DND-41 (cell line): ENCODE data around the gene ACTG1.
A peak's percentile ranks its signal among the peaks of the same experiment; 100 is the strongest.

ENCODE experiments used
- ATAC-seq: fragments of 200-7000 bp; cut with Tn5 transposase; 3 replicates; pipeline ENCODE4 v1.9.1; 2021; ENCODE audit warnings: low read depth; ENCODE audit not compliant: insufficient read depth
- DNase-seq: peaks from one replicate; pipeline ENCODE4 v3.0.0-alpha.2; 2020
- H2AFZ ChIP-seq: 2 replicates; pipeline ENCODE4 v1.6.0; 2012; ENCODE audit warnings: low read depth, low read length
- H3K27ac ChIP-seq: 2 replicates; pipeline ENCODE4 v1.5.1; 2012; ENCODE audit warnings: low read length, inconsistent platforms
- H3K27me3 ChIP-seq: fragments of 200-600 bp; sonication (generic); 2 replicates; pipeline ENCODE4 v1.6.0; 2012; ENCODE audit warnings: low read length, mild to moderate bottlenecking, inconsistent platforms; ENCODE audit not compliant: insufficient read depth, poor library complexity
- H3K36me3 ChIP-seq: 2 replicates; pipeline ENCODE4 v1.5.1; 2012; ENCODE audit warnings: low read length, inconsistent platforms; ENCODE audit not compliant: insufficient read depth
- H3K4me1 ChIP-seq: 2 replicates; pipeline ENCODE4 v1.5.1; 2012; ENCODE audit warnings: mild to moderate bottlenecking, low read length; ENCODE audit not compliant: insufficient read depth
- H3K4me2 ChIP-seq: 2 replicates; pipeline ENCODE4 v1.6.0; 2012; ENCODE audit warnings: mild to moderate bottlenecking, moderate library complexity, low read length, inconsistent platforms; ENCODE audit not compliant: insufficient read depth
- H3K4me3 ChIP-seq, 2 experiments: fragments of 200-600 bp in 1 of 2; shearing (Covaris generic) in 1 of 2; 2 replicates each; pipeline ENCODE4 v1.5.1; 2012 to 2016; ENCODE audit warnings: inconsistent platforms in 2 of 2, low read length in 2 of 2, mild to moderate bottlenecking in 2 of 2, low read depth in 1 of 2, moderate library complexity in 1 of 2
- H3K79me2 ChIP-seq: 2 replicates; pipeline ENCODE4 v1.6.0; 2012; ENCODE audit warnings: low read length, inconsistent platforms; ENCODE audit not compliant: insufficient read depth
- H3K9ac ChIP-seq: 2 replicates; pipeline ENCODE4 v1.6.0; 2012; ENCODE audit warnings: low read depth, mild to moderate bottlenecking, inconsistent platforms, low read length, moderate library complexity
- H3K9me3 ChIP-seq: 2 replicates; pipeline ENCODE4 v1.5.1; 2012; ENCODE audit warnings: low read length, moderate library complexity, mild to moderate bottlenecking, inconsistent platforms; ENCODE audit not compliant: insufficient read depth, severe bottlenecking
- H4K20me1 ChIP-seq: 2 replicates; pipeline ENCODE4 v1.6.0; 2012; ENCODE audit warnings: low read length; ENCODE audit not compliant: insufficient read depth
- EZH2 ChIP-seq: IDR thresholded peaks from 3 replicates; pipeline ENCODE4 v1.6.1; 2012; ENCODE audit warnings: borderline replicate concordance, low read depth, mild to moderate bottlenecking, moderate library complexity, low read length, inconsistent platforms; ENCODE audit not compliant: severe bottlenecking
- TF ChIP-seq, protein P1 (sequence below): IDR thresholded peaks from 2 replicates; pipeline ENCODE4 v1.5.1; 2012; ENCODE audit warnings: borderline replicate concordance, low read length, moderate library complexity, mild to moderate bottlenecking; ENCODE audit not compliant: poor library complexity, severe bottlenecking; ENCODE audit errors: extremely low read depth

The ACTG1 gene

DNA sequence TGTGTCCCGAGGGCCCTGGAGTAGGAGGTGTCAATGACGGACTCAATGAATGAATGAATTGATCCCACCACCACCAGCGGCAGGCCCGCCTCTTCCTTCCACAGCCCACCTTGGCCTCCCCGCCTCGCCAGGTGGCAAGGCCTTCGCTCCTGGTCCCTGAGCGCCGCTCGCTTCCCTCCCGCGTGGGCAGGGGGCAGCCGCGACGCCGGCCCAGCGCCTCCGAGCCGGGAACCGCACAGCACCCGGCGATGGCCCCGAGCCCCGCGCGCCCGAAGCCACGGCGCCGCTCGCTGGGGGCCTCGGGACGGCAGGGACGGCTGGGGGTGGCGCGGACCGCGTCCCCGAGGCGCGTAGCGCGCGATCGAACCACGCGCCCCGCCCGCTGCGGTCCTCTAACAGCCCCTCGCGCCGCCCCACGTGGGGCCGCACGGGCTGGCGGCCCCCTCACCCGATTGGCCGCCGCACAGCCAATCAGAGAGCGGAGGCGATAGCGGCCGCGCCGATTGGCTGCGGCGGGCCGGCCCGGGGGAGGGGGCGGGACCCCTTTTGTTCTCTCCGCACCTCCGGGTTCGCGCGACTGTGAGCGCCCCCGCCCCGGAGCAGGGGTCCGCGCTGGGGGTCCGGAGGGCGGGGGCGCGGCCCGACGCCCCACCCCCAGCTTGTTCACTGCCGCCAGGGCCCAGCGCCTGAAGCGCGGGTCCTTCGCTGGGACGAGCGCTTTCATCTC, 31.4 kb downstream of the ACTG1 start:
- Histone ChIP-seq H3K4me2 (peak overlapping the region; percentile 85), H3K79me2 (peaks cover 10% of the 10 kb centered on the region; the same call in 1 of the 2 replicates)

DNA sequence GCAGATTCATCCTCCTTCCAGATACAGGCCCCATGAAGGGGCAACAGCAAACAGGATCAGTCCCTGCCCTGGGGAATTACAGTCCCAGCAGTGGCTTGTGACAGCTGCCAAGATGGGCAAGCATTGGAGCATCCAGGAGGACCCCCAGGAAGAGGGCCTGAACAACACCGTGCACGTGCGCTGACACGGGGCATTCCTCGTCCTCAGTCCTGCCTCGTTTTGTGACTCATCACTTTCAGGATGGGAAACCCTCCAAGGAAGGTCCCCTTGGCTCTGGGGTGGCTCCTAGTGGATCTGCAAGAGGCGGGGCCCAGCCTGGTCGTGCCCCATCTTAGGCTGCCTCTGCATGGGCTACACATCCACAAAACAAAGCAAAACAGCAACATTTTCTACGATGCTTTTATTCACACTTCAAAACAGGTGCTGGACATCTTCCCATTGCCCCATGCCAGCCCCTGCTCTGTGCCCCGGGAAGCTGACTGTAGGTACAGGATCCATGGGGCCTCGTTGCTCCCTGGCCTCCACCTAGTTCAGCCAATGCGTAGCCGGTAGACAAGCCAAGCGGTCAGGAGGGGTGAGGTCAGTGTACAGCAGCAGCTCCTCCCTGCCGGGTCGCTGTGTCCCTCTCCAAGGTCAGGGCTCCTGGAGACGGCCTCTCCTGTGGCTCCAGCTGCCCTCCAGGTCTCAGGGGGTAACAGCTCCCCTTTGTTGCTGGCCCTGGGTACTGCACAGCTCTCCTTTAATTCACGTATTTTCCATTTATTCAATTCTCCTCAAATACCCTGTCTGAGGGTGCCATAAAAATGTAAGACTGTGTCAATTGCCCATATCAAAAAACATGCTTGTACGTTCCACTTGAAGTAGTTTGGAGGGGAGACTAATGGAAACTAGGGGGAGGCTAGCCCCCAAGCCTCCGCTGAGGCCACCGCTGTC, 32.2 kb downstream of the ACTG1 start:
- DNase-seq (no peak), ATAC-seq (no peak)
- Histone ChIP-seq H3K4me3 (peak overlapping the region in 1 of 2 experiments; percentile 69; a peak in 2 of 4 replicates), H3K4me1 (peaks cover 48% of the 10 kb centered on the region), H2AFZ (peak overlapping the region; percentile 84; the same call in 1 of the 2 replicates), H3K79me2 (peaks cover 10% of the 10 kb centered on the region; the same call in 1 of the 2 replicates), H3K36me3 (no peaks in the 10 kb centered on the region), H3K9ac (peak overlapping the region; percentile 77), H3K27ac (peak overlapping the region; percentile 60), H3K9me3 (no peaks in the 10 kb centered on the region), H3K27me3 (no peaks in the 10 kb centered on the region), H3K4me2 (peak overlapping the region; percentile 85), H4K20me1 (no peaks in the 10 kb centered on the region)
- TF ChIP-seq, protein P1, sequence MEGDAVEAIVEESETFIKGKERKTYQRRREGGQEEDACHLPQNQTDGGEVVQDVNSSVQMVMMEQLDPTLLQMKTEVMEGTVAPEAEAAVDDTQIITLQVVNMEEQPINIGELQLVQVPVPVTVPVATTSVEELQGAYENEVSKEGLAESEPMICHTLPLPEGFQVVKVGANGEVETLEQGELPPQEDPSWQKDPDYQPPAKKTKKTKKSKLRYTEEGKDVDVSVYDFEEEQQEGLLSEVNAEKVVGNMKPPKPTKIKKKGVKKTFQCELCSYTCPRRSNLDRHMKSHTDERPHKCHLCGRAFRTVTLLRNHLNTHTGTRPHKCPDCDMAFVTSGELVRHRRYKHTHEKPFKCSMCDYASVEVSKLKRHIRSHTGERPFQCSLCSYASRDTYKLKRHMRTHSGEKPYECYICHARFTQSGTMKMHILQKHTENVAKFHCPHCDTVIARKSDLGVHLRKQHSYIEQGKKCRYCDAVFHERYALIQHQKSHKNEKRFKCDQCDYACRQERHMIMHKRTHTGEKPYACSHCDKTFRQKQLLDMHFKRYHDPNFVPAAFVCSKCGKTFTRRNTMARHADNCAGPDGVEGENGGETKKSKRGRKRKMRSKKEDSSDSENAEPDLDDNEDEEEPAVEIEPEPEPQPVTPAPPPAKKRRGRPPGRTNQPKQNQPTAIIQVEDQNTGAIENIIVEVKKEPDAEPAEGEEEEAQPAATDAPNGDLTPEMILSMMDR = peak; percentile 3
- no peak for TF ChIP-seq EZH2

More for the DNA sequence above, 31.4 kb downstream of the ACTG1 start:
- DNase-seq = peak; percentile 89
- Histone ChIP-seq H3K27me3 (no peaks in the 10 kb centered on the region), H3K27ac (peak overlapping the region; percentile 80), H3K4me1 (peaks cover 53% of the 10 kb centered on the region), H2AFZ (peak overlapping the region; percentile 84), H3K9ac (peak overlapping the region; percentile 77), H4K20me1 (no peaks in the 10 kb centered on the region), H3K9me3 (no peaks in the 10 kb centered on the region), H3K4me3 (peak overlapping the region; percentile 25 to 69; a peak in 3 of 4 replicates), H3K36me3 (no peaks in the 10 kb centered on the region)
- TF ChIP-seq EZH2 = no peak
- TF ChIP-seq, protein P1 = no peak
- peak; percentile 79 for ATAC-seq

DNA sequence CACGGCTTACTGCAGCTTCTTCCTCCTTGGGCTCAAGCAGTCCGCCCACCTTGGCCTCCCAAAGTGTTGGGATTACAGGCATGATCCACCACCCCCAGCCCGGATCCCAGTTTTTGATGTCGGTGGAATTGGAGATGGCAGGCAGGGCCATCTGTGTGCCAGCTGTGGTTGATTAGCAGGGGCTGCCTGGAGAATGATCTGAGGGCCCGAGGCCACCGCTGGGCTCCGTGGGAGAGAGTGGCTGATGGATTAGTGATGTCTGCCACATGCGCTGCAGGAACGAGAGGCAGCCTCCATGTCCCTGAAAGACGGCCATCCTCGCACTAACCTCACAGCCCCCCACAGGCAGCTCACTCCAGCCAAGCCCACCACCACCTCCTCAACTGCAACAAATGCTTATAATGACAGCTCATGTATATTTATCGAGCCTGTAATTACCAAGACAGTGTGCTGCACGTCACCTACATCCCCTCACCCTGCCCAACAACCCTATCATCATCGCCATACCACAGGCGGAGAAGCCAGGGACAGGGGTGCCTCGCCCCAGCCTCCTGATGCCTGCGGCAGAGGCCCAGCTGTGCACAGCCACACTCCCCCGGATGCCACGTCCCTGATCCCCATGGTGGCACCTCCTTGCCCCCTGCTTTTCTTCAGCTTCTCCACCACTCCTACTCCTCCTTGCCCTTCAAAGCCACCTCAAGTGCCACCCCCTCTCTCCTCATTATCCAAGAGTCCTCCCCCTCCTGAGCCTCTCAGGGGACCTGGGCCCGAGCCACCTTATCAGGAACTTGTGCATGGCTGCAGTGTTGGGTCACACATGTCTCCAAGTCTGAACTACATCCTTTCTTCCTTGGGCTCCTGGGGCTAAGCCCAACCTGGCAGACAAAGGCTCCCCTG, 33.2 kb downstream of the ACTG1 start:
- H3K9ac ChIP-seq = no peak overlapping the region
- H3K27ac ChIP-seq = no peak overlapping the region
- ATAC-seq (no peak), DNase-seq (no peak)
- H3K27me3 ChIP-seq = no peaks in the 10 kb centered on the region
- H2AFZ ChIP-seq = no peak overlapping the region
- peaks cover 6% of the 10 kb centered on the region; the same call in 1 of the 2 replicates for H3K79me2 ChIP-seq
- no peak overlapping the region for H3K4me2 ChIP-seq
- H3K4me3 ChIP-seq = no peak overlapping the region
- H3K9me3 ChIP-seq = no peaks in the 10 kb centered on the region
- H3K4me1 ChIP-seq = peaks cover 39% of the 10 kb centered on the region
- no peaks in the 10 kb centered on the region for H4K20me1 ChIP-seq
- no peak for TF ChIP-seq EZH2
- TF ChIP-seq, protein P1 = no peak
- H3K36me3 ChIP-seq = no peaks in the 10 kb centered on the region
